ENCODE results near the gene OR1M1. TPM values are rescaled to one million over a fixed set of nuclear protein-coding genes. Genes with fewer than 3 reads are reported as not detected.
A peak's percentile ranks its signal among the peaks of the same experiment; 100 is the strongest.

Gene OR1M1
- total and polyA plus RNA-seq, 8 donors = not detected

- Histone ChIP-seq H3K4me1 (peaks cover 8 to 34% (median 24%) of the 10 kb centered on the region in 4 donors), H3K36me3 (peaks cover 0 to 12% (median 9%) of the 10 kb centered on the region in 4 donors), H3K9me3 (peaks cover 7 to 10% (median 9%) of the 10 kb centered on the region in 4 donors), H3K27ac (peak within 1 kb of the TSS; percentile 78 to 93 (median 90)), H3K4me3 (peak within 1 kb of the TSS; percentile 71 to 85 (median 78)), H3K27me3 (peaks cover 0 to under 1% (median 0%) of the 10 kb centered on the region in 3 donors)
- 0 to 1% (median 1%) methylated on average over 40 to 43 of the region's 43 CpGs for WGBS, 5 donors
- TF ChIP-seq POLR2AphosphoS5 (IDR thresholded peaks at IDR 0.05) (peak; percentile 51 to 83 (median 80)), POLR2A (IDR thresholded peaks at IDR 0.05) (peak in 1 of 4 donors; percentile 14), EP300 (IDR thresholded peaks at IDR 0.05) (peak; percentile 22)
- TF ChIP-seq, protein P1, sequence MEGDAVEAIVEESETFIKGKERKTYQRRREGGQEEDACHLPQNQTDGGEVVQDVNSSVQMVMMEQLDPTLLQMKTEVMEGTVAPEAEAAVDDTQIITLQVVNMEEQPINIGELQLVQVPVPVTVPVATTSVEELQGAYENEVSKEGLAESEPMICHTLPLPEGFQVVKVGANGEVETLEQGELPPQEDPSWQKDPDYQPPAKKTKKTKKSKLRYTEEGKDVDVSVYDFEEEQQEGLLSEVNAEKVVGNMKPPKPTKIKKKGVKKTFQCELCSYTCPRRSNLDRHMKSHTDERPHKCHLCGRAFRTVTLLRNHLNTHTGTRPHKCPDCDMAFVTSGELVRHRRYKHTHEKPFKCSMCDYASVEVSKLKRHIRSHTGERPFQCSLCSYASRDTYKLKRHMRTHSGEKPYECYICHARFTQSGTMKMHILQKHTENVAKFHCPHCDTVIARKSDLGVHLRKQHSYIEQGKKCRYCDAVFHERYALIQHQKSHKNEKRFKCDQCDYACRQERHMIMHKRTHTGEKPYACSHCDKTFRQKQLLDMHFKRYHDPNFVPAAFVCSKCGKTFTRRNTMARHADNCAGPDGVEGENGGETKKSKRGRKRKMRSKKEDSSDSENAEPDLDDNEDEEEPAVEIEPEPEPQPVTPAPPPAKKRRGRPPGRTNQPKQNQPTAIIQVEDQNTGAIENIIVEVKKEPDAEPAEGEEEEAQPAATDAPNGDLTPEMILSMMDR (IDR thresholded peaks at IDR 0.05) = no peak
- intact Hi-C loops (cut with DNase I; ENCODE audit: low total_unique reads) = no loop called here
- peak; percentile 93 to 98 for DNase-seq
These were observed 53.5 kb downstream of the OR1M1 start, which contains the start of gene ZNF317 for GRCh38 chr19:9140159-9140874. ZNF317 (plus strand) TSS chr19:9140397; CDS start chr19:9156017, 15,620 bp downstream.

- H3K27me3 ChIP-seq = no peaks in the 10 kb centered on the region
- H3K36me3 ChIP-seq = peaks cover 6 to 39% (median 36%) of the 10 kb centered on the region in 4 donors
- 97 to 100% (median 98%) methylated on average over 5 of the region's 5 CpGs for WGBS, 5 donors
- H3K9me3 ChIP-seq = peaks cover 9 to 16% (median 14%) of the 10 kb centered on the region in 4 donors
- peaks cover 8 to 35% (median 18%) of the 10 kb centered on the region in 4 donors for H3K4me1 ChIP-seq
- DNase-seq = no peak
- TF ChIP-seq, protein P1 (IDR thresholded peaks at IDR 0.05) = no peak
- TF ChIP-seq EP300 (IDR thresholded peaks at IDR 0.05) = no peak
- no peak for TF ChIP-seq POLR2AphosphoS5 (IDR thresholded peaks at IDR 0.05)
- TF ChIP-seq POLR2A (IDR thresholded peaks at IDR 0.05) = no peak
- H3K4me3 ChIP-seq = no peak overlapping the region
- intact Hi-C loops (cut with DNase I; ENCODE audit: low total_unique reads) = no loop called here
- H3K27ac ChIP-seq = no peak overlapping the region
These were observed 58.1 kb downstream of the OR1M1 start for GRCh38 chr19:9144920-9145319.

Small RNAs within 50 kb of the gene (small RNA-seq; reads per million reads assigned to genes)
- gene OR1M4P = 0 reads per million in 4 donors

Other genes with a start within 250 kb of the OR1M1 start
- gene MUC16, start 76.7 kb upstream of the OR1M1 start, total RNA-seq = under 1 TPM in 2 of 5 donors, not detected in 3; 0.45 to 0.55 TPM
- under 1 TPM in 1 of 3 donors, not detected in 2; 0.28 TPM for gene MUC16, start 76.7 kb upstream of the OR1M1 start, polyA plus RNA-seq
- not detected for gene OR7G2, start 20.4 kb downstream of the OR1M1 start, total RNA-seq
- gene OR7G2, start 20.4 kb downstream of the OR1M1 start, polyA plus RNA-seq = not detected
- not detected for gene OR7G1, start 28.7 kb downstream of the OR1M1 start, total RNA-seq
- gene OR7G1, start 28.7 kb downstream of the OR1M1 start, polyA plus RNA-seq = not detected
- not detected for gene OR7G3, start 39.9 kb downstream of the OR1M1 start, total RNA-seq
- gene OR7G3, start 39.9 kb downstream of the OR1M1 start, polyA plus RNA-seq = not detected
- gene ZNF317, start 53.3 kb downstream of the OR1M1 start, total RNA-seq = 10 to 100 TPM; 17.8 to 33.6 (median 19.3) TPM
- 10 to 100 TPM; 23.5 to 29.6 (median 25.3) TPM for gene ZNF317, start 53.3 kb downstream of the OR1M1 start, polyA plus RNA-seq
- gene OR7D2, start 91.9 kb downstream of the OR1M1 start, total RNA-seq = 10 to 100 TPM in 1 of 5 donors, under 1 TPM in 2, not detected in 2; 0.29 to 11.0 (median 0.55) TPM
- gene OR7D2, start 91.9 kb downstream of the OR1M1 start, polyA plus RNA-seq = under 1 TPM in 1 of 3 donors, not detected in 2; 0.05 TPM
- gene OR7D4, start 132.5 kb downstream of the OR1M1 start, total RNA-seq = not detected
- gene OR7D4, start 132.5 kb downstream of the OR1M1 start, polyA plus RNA-seq = not detected
- gene OR7E24, start 163.9 kb downstream of the OR1M1 start, total RNA-seq = not detected
- gene OR7E24, start 163.9 kb downstream of the OR1M1 start, polyA plus RNA-seq = not detected
- gene ZNF699, start 222.8 kb downstream of the OR1M1 start, total RNA-seq = 10 to 100 TPM in 2 of 5 donors, 1 to 10 TPM in 2, not detected in 1; 2.2 to 53.6 (median 10.2) TPM
- gene ZNF699, start 222.8 kb downstream of the OR1M1 start, polyA plus RNA-seq = 1 to 10 TPM in 2 of 3 donors, under 1 TPM in 1; 0.63 to 3.1 (median 1.2) TPM
- 10 to 100 TPM; 11.6 to 52.2 (median 16.9) TPM for gene ZNF559, start 237.1 kb downstream of the OR1M1 start, total RNA-seq
- gene ZNF559, start 237.1 kb downstream of the OR1M1 start, polyA plus RNA-seq = 10 to 100 TPM in 1 of 3 donors, 1 to 10 TPM in 2; 7.3 to 18.8 (median 9.6) TPM

All from stomach (tissue), 9 donors.